ENCODE data around the gene YIF1B.
"Not testable (repeated sequence)": the region's sequence is repeated elsewhere in the genome, so short reads cannot be mapped to it uniquely, and the experiment has no call there.

YIF1B gene, protein sequence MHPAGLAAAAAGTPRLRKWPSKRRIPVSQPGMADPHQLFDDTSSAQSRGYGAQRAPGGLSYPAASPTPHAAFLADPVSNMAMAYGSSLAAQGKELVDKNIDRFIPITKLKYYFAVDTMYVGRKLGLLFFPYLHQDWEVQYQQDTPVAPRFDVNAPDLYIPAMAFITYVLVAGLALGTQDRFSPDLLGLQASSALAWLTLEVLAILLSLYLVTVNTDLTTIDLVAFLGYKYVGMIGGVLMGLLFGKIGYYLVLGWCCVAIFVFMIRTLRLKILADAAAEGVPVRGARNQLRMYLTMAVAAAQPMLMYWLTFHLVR

DNA sequence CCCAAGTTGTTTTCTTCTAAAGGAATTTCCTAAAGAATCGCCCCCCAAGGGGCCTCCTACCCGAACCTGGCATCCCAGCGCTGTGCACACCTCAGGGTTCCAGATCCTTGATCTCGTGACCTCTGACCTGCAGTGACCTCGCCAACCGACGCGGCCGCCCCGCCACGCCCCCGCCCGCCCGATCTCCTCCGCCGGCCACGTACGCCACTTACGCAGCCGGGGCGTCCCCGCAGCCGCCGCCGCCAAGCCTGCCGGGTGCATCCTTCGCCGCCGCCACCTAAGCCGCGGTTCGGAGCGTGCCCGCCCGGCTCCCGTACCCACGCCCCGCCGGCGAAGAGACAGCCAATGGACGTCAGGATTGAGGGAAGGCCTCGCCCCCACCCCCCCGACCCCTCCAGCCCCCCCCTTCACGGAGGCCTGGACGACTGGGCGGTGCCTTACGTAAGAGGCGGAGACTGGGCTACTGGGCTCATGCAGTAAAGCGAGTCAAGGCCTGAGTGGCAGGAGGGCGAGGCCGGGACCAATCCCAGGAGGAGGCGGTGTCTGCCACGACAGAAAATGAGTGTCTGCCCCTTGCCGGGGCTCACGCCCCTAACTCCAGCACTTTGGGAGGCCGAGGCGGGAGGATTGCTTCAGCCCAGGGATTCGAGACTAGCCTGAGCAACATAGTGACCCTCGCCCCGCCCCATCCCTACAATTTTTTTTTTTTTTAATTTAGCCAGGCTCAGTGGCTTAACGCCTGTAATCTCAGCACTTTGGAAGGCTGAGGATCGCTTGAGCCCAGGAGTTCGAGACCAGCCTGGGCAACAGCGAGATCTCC, at the start of gene YIF1B:
YIF1B (minus strand) TSS at position 291 of the 820 bp plus-strand sequence; CDS start at position 261, 30 bp downstream.
- DNase-seq (ENCODE audit: low read depth in 2 of 2) = peak; percentile 90 to 92

DNA sequence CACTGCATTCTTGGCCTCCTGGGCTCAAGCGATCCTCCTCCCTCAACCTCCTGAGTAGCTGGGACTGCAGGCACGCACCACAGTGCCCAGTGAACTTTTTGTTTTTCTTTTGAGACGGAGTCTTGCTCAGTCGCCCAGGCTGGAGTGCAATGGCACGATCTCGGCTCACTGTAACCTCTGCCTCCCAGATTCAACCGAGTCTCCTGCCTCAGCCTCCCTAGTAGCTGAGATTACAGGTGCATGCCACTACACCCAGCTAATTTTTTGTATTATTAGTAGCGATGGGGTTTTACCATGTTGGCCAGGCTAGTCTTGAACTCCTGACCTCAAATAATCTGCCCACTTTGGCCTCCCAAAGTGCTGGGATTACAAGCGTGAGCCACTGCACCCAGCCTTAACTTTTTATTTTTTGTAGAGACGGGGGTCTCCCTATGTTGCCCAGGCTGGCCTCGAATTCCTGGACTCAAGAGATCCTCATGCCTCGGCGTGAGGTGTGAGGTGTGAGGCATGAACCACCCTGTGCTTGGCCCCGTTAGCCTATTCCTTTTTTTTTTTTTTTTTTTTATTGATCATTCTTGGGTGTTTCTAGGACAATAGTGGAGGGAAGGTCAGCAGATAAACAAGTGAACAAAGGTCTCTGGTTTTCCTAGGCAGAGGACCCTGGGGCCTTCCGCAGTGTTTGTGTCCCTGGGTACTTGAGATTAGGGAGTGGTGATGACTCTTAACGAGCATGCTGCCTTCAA, 47.4 kb upstream of the YIF1B start:
- not testable (repeated sequence) for DNase-seq (ENCODE audit: low read depth in 2 of 2)

DNA sequence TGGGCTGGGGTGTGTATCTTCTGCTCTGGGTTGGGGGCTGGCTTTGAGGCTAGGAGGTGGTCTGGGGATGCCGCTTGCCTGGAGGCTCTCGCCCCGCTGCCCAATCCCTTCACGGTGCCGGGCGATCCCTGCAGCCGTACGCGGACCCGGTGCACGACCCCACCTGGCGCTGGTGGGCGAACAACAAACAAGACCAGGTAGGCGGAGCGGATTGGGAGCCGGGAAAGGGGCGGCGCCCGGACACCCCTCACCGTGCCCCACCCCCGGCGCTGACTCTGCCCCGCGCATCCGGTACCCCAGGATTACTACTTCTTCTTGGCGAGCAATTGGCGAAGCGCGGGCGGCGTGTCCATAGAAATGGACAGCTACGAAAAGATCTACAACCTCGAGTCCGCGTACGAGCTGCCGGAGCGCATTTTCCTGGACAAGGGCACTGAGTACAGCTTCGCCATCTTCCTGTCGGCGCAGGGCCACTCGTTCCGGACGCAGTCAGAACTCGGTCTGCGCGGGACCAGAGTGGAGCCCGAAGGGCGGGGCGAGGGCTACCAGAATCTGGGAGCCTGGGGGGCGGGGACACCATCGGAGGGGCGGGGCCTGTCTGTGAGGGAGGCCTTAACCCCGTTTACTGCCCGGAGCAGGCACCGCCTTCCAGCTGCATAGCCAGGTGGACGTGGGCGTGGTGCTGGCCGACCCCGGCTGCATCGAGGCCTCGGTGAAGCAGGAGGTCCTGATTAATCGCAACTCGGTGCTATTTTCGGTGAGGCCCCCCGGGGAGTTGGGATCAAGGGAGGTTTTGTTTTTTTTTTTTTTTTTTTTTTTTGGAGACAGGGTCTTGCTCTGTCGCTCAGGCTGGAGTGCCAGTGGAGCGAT, 46.6 kb upstream of the YIF1B start:
- peak; percentile 35 to 51 for DNase-seq (ENCODE audit: low read depth in 2 of 2)

DNA sequence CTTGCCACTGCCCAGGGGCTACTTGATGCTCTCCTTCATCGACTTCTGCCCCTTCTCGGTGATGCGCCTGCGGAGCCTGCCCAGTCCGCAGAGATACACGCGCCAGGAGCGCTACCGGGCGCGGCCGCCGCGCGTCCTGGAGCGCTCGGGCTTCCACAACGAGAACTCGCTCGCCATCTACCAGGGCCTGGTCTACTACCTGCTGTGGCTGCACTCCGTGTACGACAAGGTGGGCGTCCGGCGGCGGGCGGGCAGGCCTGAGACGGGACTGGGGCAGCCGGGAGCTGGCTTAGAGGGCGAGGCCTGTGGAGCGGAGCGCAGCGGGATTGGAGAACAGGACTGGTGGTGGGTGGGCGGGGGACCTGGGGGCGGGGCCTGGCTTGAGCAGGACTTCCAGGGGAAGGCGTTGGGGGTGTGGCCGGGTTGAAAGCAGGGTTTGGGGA, 45.9 kb upstream of the YIF1B start:
- peak; percentile 31 to 54 for DNase-seq (ENCODE audit: low read depth in 2 of 2)

DNA sequence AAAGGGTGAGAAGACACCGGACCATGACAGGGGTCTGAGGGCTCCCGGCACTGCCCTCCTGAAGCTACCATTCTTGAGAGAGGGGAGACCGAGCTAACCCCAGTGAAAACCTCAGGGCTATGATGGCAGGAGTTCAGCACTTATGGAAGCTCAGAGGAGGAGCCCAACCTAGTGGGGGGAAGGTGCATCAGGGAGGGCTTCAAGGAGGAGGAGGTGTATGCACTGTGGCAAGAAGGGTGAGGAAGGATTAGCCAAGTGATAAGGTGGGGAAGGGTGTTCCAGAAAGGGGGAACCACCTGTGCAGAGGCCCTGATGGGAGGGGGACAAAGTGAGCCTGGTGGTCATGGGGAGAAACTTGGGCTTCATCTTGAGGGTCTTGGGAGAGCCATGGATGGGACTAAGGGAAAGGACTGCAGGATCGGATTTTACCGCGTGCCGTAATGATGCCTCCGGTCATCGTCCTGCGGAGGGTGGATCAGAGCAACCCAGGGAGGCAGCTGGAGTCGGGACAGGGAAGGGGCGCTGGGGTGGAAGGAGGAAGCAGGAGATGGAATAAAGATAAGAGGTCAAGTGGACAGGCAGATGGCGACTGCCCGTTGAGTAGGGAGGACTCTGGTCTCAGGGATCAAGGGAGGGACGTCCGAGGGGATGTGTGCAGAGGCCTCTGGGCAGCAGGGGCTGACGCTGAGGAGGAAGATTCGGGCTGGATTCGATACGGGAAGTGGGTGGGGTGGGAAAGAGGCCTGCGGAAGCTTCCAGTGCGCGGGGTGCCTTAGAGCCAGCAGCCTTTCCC, 45.3 kb upstream of the YIF1B start:
- no peak for DNase-seq (ENCODE audit: low read depth in 2 of 2)

DNA sequence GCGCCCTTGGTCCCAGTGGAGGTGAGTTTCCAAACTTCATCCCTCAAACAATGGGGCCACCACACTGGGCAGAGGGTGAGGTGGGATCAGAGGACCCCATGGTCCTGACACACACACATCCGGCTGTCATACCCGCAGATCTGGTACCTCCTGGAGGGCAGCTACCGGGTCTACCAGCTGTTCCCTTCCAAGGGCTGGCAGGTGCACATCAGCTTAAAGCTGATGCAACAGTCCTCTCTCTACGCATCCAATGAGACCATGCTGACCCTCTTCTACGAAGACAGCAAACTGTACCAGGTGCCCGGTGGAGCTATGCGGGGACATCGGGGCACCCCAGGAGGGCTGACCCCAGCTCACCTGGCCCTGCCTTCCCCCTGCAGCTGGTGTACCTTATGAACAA, 44.6 kb upstream of the YIF1B start:
- no peak for DNase-seq (ENCODE audit: low read depth in 2 of 2)

DNA sequence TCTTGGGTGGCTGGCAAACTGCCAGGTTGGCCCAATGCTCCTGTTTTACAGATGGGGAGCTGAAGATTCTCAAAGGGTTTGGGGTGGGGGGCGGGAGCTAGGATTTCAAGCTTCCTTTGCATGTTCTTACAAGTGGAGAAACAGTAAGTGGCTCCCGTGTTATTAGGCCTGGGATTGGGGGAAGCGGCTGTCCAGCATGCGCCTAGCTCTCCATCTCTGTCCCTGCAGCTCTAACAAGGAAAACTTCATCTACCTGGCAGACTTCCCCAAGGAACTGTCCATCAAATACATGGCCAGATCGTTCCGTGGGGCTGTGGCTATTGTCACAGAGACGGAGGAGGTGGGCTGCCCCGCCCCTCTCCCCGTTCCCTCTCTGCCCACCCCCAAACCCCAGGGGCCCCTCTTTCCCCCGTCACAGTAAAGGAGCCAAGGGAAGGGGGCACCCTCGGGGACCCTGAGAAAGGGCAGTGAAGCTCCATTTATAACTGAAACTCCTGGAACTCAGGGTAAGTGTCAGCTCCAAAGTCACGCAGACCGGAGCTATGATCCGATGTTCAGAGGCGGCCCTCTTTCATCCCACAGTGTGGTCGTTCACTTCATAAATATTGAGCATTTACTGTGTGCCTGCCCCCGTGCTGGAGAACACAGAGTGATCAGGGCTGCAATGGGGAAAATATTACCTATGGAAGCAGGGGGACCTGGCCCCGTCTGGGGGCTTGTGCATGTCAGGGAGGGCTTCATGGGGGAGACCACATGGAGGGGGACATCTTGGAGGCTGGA, 43.7 kb upstream of the YIF1B start:
- no peak for DNase-seq (ENCODE audit: low read depth in 2 of 2)

DNA sequence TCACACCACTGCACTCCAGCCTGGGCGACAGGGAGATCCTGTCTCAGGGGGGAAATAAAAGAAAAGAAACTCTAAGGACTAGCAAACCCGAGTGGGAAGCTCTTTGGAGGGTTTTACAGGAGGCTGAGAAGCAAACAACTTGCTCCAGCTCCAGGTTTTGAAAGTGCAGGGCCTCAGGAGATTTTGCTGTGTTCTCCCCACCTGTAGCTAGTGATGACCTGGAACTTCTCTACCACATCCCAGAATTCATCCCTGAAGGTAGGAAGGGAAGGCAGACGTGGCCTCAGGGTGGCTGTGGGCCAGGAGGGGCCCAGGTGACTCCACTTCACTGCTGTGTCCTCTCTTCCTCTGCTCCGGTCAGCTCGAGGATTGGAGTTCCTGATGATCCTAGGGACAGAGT, 42.3 kb upstream of the YIF1B start:
- DNase-seq (ENCODE audit: low read depth in 2 of 2) = no peak

DNA sequence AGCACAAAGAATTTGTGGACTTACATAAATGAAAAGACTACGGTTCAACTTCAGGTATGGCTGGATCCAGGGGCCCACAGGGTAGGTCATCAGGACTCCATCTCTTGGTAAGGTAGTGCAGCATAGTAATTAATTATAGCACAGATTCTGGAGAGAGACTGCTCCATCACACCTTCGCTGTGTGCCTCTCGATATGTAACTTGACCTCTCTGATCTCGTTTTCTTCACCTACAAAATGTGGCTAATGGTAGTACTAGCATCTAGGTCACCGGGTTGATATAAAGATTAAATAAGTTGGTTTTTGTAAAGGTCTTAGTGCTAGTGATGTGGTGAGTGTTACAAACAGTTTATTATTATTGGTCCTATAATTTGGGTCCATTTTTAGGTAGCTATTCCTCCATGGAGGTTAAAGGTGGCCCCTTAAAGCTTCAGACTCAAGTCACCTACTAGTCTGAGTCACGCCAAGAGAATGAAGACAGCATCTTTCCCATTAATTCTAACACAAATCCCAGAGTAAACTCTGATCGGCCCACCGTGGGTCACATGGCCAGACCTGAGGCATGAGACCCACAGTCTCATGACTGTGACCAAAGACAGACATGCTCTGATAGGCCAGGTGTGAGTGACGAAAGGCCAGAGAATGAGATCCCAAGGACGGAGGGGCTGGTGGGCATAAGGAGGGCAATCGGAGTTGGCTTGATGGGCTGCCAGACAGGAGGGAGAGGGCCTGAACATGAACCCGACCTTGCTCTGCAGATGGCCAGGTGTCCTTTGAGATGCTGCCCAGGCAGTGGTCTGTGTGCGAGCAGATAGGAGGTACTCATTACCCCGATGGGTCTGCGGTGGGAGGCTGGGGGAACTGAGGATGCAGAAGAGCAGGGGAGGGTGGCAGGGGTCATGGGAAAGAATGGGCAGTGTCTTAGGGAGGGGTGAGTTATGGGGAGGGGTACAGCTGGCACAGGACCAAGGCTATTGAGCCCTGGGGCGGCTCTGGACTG, 40.3 kb upstream of the YIF1B start:
- DNase-seq (ENCODE audit: low read depth in 2 of 2) = no peak

DNA sequence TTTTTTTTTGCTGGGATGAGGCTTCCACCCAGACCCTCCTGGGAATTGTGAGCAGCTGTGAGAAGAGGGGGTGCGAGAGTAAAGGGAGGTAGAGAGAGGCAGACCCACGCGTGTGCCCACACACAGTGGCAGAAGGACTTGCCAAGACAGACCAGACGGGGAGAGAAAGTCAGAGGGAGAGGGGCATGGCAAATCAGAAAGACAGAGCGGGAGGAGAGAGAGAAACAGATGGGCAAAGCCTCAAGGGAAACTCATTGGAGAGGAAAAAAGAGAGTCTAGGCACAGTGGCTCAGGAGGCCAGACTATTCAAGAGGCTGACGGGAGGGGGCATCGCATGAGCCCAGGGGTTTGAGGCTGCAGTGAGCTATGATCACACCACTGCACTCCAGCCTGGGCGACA, 36.9 kb upstream of the YIF1B start:
- DNase-seq (ENCODE audit: low read depth in 2 of 2) = no peak

DNA sequence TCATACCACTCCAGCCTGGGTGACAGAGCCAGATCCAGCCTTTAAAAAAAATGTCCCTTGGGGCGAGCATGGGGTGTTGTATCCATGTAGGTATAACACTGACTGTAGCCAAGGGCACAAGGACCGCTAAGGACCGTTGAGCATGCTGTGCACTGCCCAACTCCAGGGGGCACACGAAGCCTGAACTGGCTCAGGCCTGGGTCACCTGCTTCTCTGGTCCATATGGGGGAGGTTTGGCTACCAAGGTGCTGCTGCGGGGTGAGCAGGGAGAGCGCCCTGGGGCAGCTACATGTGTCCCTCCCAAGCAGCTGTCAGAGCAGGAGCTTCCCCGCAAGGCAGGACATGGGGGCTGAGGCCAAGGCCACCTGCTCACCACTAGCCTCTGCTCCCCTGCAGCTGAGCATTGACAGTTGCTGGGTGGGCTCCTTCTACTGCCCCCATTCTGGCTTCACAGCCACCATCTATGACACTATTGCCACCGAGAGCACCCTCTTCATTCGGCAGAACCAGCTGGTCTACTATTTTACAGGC, 36.2 kb upstream of the YIF1B start:
- no peak for DNase-seq (ENCODE audit: low read depth in 2 of 2)

DNA sequence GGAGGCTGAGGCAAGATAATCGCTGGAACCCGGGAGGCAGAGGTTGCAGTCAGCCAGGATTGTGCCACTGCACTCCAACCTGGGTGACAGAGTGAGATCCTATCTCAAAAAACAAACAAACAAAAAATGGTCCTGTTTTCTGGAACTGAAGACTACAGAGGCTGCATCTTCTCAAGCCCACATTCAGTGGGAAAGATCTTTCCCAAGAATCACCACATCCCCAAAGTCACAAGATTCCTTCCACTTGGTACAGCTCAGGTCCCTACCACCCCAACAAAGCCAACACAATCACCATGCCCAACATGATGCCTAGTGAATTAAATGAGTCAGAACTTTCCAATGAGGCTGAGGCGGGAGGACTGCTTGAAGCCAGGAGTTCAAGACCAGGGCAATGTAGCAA, 35.1 kb upstream of the YIF1B start:
- DNase-seq (ENCODE audit: low read depth in 2 of 2) = no peak

DNA sequence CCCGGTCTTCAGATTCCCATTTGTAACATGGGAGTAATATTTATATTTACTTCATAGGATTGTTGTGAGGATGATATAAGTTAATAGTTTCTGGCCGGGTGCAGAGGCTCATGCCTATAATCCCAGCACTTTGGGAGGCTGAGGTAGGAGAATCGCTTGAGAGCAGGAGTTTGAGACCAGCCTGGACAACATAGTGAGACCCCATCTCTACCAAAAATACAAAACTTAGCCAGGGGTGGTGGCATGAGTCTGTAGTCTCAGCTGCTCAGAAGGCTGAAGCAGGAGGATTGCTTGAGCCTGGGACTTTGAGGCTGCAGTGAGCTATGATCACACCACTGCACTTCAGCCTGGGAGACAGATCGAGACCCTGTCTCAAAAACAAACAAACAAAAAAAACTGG, 31.1 kb upstream of the YIF1B start:
- DNase-seq (ENCODE audit: low read depth in 2 of 2) = no peak

DNA sequence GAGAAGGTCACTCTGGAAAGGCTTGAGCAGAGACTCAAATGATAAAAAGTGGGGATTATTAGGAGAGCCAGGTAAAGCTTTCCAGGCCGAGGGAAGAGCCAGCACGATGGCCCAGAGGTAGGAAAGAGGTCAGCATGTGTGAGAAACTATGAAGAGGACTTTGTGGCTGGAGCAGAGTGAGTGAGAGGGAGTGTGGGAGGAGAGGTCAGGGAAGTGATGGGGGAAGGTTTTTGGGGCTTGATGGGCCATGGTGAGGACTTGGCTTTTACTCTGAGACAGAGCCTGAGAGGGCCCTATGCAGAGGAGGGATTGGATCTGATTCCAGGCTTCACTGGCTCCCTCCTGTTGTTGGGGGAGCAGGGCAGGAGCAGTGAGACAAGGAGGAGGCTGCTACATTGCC, 25.2 kb upstream of the YIF1B start:
- DNase-seq (ENCODE audit: low read depth in 2 of 2) = no peak

DNA sequence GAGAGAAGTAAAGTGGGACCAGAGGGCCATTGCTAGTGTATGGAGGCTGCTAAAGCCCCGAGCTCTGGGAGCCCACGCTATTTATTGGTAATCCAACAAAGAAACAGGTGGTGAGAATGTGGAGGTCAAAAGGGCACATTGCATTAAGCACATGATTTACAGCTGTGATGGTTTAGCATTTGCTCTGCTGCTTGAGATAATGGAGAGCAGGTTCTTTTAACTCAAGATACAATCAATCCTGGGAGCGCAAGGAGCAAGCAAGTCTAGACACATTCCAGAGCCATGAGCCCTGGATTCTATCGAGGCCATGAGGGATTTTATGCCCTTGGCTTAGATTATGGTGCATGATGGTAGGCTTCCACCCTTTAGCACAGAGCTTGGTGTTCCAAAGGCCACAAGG, 23.3 kb upstream of the YIF1B start:
- not testable (repeated sequence) for DNase-seq (ENCODE audit: low read depth in 2 of 2)

DNA sequence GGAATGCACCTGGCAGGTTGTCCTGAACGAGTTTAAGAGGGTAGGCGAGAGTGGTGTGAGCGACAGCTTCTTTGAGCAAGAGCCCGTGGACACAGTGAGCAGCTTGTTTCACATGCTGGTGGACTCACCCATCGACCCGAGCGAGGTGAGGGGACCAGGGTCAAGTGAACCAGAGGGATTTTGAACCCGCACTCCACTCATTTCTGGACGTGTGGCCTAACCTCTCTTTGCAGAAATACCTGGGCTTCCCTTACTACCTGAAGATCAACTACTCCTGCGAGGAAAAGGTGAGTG, 21.6 kb upstream of the YIF1B start:
- DNase-seq (ENCODE audit: low read depth in 2 of 2) = no peak

DNA sequence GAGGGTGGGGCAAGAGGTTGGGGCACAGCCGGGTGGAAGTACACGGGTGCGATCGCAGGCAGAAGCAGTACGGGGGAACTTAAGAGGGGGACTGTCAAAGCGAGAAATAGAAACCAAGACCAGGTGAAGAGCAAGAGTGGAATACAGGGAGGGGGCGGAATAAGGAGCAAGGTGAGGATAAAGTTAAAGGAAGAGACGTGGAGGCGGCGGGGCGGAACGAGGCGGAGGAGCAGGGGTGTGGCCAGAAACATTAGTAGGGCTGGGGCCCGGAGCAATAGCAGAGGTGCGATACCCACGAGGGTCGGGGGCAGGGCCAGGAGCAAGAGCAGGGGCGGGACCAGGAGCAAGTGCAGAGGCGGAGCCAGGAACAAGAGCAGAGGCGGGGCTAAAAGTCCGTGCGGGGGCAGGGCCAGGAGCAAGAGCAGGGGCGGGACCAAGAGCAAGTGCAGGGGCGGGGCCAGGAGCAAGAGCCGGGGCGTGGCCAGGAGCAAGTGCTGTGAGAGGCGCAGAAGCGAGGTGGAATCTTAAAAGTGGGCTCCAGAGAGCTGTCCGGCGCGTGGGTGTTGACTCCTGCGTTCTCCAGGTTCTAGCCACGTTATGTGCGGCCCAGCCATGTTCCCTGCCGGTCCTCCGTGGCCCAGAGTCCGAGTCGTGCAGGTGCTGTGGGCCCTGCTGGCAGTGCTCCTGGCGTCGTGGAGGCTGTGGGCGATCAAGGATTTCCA, 21.1 kb upstream of the YIF1B start:
- DNase-seq (ENCODE audit: low read depth in 2 of 2) = peak; percentile 90 to 93
